Testis (tissue), 2 donors: ENCODE measurements around the gene EPB41L2.

Experiments
- CTCF ChIP-seq, 3 experiments: fragments of 450-650 bp in 2 of 3; fragments of 200-600 bp in 1 of 3; sonication (generic) in 1 of 3; IDR thresholded peaks; one replicate each; pipeline ENCODE4 v1.5.1; 2016 to 2019; ENCODE audit warnings: antibody characterized with exemption in 3 of 3, mild to moderate bottlenecking in 2 of 3, moderate library complexity in 1 of 3
- POLR2A ChIP-seq: fragments of 450-650 bp; IDR thresholded peaks from one replicate; pipeline ENCODE4 v1.6.1; 2017; ENCODE audit warnings: antibody characterized with exemption, mild to moderate bottlenecking, moderate library complexity

DNA sequence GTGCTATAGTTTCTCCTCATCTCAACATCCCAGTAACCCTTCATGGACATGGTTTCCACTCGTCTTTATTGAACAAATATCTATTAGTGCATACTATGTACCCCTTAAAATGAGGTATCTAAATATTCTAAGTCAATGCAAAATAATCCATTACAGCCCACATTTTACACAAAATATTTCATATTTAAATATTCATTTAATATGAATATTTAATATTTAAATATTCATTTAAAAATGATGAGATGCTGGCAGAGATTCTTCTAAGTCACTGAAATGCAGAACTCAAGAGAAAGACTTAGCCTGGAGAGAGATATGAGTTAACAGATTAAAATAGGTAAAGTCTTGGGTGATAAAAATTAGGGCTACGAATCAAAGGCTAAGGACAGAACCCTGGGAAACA, 17.9 kb downstream of the EPB41L2 start:
- no peak for TF ChIP-seq CTCF (IDR thresholded peaks at IDR 0.05)
- no peak for TF ChIP-seq POLR2A
